NCI-H1417 (cell line): ENCODE data around the gene COL6A3.
"Not testable (repeated sequence)": the region's sequence is repeated elsewhere in the genome, so short reads cannot be mapped to it uniquely, and the experiment has no call there.

Experiments
- DNase-seq, 3 experiments: peaks; one replicate each; lab custom pipeline; 2025; lab: John Stamatoyannopoulos, UW

COL6A3 gene

DNA sequence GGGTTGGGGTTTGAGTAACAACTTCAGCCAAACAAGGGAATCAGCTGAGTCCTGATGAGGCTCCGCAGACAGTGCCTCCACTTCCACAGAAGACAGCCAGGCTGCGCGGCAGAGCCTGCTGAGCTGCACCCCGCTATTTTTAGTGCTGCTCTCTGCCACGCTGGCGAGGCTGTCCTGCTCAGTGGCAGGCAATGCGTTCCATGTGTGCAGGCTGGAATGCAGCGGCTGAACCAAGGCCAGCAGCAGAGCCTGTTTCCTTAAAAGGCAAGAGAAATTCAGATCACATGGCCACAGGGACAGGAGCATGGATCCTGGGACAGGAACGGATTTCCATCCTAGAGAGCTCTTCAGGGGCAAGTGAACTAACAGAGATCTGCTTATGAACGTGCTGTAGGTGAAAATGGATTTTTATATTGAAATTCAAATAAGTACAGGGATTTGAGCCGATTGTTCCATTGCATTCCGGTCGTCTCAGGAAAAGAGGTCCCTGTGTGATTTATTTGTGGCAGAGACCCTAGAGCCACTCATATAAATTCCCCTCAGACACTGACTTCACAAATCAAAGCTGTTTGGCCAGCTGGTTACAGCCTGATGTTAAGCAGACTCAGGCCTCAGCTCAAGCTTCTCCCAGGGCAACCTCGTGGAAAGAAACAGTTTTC is 98.7 kb downstream of the COL6A3 start:
- no peak for DNase-seq

DNA sequence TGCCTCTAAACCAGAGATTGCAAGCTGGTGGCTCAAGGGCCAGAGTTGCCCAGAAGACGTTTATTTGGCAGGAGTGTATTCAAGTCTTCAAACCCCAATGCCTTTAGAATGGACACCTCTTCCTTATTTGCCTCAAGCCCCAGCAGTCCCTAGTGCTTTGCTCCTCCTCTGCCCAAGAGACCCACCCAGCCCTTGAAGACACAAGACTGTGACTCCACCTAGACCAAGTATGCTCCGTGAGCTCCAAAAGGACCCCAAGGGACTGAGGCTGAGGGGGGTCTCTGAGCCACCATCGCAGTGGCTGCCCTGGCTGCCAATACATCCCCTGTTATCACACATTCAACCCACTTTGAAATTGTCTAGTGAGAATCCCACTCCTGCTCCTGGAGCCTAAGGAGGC is 99.3 kb downstream of the COL6A3 start:
- DNase-seq = no peak

DNA sequence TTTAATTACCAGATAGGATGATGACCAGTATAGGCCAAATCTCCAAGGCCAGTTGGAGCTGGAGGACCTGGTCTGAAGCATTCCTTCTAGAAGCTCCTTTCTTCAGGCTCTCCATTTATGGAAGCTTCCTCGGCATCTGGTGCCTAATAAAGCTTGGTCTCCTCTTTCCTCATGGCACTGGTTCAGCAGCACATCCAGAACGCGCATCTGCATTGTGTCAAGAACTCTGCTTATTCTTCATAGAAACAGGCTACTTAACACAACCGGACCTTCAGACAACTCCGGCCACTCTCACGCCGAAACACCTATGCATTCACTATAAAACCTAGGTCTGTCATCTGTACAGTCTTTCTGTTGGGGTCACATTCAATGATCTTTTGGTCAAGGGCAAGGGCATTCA is 99.8 kb downstream of the COL6A3 start:
- no peak for DNase-seq

DNA sequence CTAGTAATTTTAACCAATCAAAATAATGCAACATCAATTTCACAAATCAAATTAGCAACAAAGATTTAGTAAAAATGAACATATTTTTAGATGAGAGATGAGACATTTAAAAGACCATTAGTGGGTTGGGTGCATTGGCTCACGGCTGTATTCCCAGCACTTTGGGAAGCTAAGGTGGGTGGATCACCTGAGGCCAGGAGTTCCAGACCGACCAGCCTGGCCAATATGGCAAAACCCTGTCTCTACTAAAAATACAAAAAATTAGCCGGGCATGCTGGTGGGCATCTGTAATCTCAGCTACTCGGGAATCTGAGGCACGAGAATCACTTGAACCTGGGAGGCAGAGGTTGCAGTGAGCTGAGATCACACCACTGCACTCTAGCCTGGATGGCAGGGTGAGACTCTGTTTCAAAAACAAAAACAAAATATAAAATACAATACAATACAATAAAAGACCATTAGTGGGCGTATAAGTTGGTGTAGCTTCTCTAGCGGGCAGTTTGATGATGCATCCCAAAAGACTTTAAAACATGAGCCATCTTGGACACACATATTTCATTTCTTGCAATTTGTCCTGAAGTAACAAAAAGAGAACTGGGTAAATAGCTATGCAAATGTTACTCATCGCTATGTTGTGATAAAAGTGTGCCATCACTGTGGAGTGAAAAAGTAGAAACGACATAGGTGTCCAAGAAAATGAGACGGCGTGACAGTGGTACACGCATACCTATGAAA is 101.8 kb downstream of the COL6A3 start:
- no peak for DNase-seq

DNA sequence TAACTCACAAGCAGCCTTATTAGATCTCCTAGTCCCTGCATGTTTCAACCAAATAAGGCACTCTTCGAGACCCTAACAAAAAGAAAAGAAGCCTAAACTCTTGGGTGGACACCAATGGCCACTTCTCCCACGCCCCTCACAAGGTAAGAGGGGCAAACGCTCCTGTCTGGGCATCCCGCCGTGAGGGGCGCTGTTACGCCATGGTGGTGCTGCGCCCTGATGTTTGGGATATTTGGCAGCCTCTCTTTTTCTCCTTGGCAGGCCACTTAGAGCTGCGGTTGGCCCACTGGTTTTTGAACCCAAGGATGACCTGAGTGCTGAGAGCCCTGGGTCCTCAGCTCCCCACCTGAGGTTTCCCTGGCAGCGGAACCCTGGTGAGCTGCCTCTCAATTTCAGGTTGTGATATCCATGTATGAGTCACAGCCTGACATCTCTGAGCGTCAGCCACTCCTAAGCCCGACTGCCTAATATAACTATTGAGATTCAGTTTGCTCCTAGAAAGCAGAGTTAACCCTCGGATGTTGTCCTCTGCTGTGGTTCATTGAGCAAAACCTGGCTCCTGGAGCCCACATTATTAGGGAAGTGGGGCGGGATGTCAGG is 103.3 kb downstream of the COL6A3 start:
- DNase-seq = no peak

DNA sequence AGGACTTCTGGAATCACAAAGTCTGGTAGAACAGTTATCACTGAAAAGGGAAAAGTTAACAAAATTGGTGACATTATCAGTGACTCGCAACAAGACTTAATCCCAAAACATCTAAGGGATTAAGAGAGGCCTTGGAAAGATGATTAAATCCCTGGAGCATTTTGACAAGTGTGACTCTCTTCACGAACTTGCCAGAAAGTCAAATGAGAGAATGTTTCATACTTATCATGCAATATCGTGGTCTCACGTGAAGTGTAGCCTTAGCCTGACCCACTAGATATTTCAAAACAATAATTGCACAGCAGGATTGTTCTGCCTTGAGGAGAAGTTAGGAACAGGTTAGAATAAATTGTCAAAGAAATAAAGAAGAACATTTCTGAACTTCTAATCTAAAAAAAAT is 104.5 kb downstream of the COL6A3 start:
- DNase-seq = no peak

DNA sequence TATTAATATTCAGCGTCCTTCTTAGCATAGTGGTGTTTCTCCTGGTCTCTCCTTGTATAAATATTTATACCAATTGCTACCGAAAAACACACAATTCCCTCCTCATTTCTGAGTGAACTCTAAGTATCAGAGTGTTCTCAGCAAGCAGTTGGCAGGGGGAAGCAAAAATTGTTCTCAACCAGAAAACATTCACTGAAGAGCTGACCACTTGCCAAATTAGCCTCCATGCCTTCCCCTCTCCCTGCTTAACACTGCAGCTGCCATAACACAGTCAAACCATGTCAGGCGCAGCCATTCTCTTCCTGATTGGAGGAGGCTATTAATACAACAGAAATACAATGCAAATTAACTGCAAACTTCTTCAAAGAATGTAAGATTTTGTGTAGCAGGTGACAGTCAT is 105.0 kb downstream of the COL6A3 start:
- no peak for DNase-seq

DNA sequence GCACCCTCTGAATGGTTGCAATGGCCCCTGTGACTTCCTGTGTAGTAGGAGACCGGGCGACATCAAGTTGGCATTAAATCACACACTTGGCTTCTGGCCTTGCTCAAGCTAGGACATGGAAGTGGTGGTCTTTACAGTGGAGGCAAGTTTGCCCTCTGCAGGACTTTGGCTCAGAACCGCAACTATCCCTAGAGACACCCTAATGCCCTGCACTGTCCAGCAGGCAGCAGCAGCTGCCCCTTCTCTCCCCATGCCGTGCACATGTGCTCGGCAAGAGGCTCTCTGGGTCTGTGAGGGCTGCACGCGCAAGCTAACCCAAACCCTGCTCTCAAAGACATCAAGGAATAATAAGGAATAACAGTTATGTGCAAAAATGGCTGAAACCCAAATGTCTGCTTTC is 106.5 kb downstream of the COL6A3 start:
- no peak for DNase-seq

DNA sequence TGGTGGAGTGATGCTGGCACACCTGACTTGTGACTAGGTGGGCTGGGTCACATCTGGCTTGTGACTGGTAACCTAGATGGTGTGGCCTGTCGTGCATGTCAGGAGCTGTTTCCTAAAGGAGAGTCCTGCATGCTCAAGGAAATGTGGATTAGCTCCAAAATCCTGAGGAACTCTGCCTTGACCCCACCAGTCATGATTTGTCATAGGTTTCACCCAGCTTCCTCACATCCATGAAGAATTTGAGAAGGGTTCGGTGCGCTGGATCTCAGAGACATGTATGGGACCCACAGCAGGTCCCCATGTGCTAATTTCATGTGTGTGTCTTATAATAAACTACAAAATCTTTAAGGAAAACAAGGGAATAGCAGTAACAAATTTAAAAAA is 107.2 kb downstream of the COL6A3 start:
- DNase-seq = no peak

DNA sequence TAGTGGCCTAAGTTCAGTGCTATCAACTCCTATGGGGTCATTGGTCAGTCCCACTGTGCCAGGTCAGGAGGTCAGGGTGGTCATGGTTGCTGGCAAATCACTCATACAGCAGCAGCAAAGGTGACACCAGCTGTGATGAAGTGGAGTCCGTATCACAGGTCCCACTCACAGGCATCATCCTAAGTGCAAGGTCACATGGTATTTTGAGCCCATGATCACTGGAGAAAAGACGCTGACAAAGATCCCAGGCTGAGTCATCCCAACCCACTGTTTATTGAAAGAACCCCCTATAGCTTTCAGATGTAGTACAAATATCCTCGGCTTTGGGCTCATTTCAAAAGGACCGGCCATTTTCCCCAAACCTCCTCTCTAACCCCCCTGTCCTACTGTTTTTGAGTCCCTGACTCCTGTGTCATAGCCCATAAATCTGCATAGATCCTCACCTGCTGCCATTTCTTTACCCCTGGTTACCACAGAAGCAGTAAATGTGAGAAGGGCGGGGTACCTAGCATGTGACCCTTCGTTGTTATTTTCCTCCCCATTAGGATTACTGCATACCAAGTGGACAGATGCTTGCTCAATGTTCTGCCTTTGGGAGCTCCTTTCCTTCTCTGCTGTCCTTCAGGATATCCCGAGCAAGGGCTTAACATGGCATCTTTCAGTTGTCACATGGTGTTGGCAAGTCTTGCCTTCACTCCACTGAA is 107.7 kb downstream of the COL6A3 start:
- no peak for DNase-seq

DNA sequence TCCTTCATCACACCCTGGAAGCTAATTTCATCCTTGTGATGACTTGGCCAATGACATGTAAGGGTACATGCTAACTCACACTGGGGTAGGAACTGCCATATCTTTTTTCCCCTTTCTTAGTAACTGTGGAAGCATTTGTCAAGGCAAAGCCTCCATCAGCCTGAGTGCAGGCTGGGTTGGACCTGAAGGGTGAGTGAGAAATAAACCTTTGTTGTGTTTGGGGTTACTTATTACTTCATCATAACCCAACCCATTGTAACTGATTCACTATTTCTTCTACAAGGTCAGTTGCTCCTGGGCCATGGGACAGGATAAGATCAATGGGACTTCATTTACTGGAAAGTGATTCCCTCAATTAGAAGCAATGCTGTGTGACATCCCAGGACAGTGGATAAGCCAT is 108.4 kb downstream of the COL6A3 start:
- no peak for DNase-seq

DNA sequence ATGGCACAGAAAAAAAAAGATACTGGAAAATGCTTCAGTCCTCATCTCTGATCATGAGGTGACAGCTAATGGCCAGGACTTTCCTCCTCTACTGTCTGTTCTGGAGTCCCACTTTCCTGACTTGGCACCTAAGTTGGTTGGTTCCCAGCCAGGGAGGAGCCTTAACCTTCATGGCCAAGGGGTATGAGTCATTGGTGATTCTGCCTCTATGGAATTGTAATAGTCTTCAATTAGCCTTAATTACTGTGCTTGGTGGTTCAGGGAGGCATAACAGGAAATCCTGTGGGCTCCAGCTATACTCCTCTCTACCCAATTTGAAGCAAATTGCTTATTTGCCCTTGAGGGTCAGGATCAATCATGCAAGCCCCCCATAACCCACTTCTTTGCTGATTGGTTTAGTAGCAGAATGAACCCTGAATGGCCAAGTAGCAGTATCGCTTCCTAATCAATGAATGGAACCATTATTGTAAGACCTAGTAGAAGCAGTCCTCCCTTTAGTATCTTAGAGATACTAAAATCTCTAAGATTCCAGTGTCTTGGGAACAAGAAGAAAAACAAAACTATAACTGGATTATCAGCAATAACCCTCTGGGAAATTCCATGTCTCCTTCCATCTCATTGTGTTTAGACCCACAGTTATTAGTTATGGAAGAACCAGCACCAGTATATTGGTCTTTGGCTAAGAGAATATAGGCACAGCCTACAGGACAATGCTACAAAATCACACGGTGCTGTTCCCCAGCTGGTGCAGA is 109.0 kb downstream of the COL6A3 start:
- DNase-seq = no peak

DNA sequence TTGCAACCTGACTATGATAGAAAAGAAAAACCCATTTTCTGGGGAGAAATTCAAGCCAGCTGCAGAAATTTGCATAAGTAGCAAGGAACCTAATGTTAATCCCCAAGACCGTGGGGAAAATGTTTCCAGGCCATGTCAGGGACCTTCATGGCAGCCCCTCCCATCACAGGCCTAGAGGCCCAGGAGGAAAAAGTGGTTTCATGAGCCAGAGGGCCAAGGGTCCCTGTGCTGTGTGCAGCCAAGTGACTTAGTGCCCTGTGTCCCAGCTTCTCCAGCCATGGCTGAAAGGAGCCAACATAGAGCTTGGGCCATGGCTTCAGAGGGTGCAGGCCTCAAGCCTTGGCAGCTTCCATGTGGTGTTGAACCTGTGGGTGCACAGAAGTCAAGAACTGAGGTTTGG is 110.7 kb downstream of the COL6A3 start:
- not testable (repeated sequence) for DNase-seq

DNA sequence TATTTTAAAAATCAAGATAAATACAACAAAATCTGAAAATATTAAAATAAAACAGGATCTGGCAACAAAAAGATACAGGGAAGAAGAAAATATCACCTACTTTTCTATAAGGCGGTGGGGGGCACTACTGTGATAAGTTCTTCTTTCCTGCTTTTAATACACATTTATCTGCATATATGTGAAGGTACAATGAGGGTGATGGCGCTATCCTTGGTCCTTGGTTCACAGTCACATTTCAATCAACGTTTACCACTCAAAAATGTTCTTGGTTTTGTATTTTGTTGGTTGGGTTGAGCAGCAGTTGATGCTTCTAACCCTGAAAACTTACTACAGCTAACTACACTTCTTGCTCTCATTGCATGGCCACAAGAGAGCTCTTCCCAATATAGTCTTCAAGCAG is 112.4 kb downstream of the COL6A3 start:
- DNase-seq = no peak

DNA sequence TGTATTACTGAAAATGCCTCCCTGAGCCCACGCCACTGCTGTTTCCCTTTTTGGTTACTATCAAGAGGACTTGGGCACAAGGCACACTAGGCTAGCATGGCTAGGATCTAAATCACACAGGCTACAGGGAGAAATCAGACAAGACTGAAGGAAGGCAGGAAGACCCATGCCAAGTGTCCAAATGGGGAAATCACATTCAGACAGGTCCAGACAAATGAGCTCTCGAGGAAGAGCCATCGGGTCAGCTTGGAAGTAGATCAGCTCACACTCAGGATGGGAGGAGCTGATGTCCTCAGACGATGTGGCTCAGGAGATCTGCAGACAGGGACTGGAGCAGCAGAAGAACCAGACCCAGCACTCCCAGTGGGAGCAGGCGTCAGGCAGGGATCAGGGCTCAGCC is 113.2 kb downstream of the COL6A3 start:
- DNase-seq = no peak

DNA sequence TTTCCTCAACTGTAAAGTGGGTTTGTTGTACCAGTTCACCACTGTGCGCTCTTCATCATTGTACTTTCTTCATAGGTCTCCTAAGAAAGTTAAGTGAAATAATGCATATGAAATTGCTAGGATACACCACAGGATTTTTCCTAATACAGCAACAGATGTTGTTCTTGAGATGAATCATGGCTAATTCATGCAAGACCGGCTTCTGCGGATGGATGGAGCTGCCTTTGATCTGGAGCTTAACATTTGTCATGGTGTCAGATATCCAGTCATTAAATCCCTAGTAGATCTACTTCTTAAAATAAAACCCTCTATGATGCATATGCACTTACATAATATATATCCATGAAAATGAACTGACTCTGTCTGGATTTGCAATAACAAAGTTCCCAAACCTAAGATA is 114.1 kb downstream of the COL6A3 start:
- DNase-seq = no peak

DNA sequence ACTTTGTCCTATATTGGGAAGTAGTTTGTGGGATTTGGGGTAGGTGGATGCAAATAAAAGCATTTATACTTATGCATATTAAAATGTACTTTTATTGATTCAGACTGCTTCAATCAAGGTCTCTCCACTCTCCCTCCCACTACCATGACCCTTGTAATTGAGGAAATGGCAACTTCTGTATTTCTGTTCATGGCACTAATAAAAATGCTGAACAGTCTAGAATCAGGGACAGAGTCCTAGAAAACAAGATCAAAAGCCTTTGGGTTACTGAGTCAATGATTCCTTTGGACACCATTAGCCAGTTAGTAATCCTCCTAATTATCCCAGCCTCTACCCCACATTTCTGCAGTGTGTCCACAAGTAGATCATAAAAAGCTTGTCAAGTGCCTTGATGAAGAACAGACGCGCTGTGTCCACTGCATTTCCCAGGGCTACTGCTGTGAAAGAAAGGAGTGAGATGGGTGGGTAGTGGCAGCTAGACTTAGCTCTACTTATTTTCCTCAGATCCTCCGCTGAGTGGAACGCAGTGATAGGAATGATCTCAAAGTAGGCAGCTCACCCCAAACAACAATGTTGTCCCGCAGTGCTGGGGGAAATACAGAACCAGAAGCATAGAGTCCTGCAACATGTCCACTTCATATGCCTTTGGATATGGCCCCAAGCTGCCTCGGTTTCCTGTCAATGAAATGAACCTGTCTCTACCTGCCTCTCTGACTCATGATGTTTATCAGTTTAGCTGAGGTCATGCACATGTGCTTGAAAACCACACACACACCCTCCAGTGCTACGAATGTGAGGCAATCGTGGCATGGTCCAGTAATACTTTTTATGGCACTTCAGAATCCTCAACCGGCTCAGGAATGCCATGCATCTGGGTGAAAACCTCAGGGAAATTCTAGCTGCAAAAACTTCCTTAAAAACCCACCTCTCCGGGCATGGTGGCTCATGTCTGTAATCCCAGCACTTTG is 115.5 kb downstream of the COL6A3 start:
- peak in 2 of 3 experiments; percentile 8 to 29 for DNase-seq

DNA sequence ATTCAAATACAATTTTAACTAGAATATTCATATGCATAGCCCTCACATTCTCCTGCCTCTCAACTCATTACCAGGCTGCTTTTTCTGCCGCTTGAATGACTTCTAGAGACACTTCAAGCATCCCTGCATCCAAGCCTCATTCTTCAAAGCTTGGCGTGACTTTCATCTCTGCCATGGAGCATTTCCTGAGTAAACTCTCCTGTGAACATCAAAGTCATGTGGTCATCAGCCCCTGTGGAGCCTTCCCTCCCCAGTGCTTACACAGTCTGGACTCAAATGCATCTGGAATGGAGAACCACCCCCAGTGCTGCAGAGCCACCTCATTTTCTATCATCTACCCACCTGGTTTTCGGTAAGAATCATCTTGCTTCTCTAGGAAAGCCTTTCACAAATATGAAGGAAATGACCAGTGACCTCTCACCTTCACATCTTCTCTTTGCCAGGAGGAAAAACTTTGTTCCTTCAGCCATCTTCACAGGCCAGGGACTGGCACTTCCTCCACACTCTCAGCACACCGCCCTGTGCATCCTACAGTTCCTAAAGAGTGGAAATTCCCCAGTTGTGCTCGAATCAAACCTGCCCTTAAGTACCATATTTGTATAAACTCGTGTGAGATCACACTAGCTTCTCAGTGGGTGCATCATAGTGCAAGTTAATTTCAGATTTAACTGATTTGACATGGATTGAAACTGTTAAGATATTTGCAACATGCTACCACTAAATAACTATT is 116.4 kb downstream of the COL6A3 start:
- DNase-seq = peak in 1 of 3 experiments; percentile 72

DNA sequence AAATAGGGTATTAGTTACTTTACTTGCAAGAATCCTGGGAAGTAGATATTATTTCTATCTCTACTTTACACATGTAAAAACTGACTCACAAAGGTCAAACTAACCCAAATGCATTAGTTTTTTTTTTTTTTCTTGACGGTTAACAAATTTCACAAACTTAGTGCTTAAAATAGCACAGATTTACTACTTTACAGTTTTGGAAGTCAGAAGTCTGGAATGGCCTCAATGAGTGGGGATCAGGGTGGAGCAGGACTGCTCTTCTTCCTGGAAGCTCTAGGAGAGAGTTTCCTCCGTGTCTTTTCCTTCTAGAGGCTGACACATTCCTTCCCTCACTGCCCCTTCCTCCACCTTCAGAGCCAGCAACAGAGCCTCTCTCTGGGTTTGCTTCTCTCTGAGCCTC is 117.2 kb downstream of the COL6A3 start:
- DNase-seq = no peak

DNA sequence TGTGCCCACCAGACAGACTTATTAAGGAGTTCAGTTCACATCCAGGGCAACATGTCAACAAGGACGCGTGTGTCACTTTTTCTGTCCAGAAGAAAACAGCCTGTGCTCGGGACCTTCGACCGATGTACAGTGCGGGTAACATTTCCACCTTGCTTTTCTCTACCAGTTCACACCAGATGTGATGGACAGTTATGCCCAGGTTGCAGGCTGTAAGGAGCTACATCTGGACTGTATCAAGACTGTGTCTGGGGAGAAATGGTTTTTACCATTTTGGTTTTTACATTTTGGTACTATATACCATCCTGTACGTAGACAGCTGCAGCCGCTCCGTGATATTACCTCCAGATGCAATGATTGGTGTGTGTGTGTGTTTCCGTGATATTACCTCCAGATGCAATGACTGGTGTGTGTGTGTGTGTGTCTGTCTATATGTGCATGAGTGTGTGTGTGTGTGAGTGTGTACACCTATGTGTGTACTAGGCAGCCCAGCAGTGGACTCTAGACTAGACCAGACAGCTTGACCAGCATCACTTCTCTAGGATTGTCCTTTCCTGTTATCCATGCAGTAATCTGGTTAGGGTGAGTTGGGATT is 118.0 kb downstream of the COL6A3 start:
- no peak for DNase-seq
